GM23248 (cell line): ENCODE results near the gene DENND1A. TPM values are rescaled to one million over a fixed set of nuclear protein-coding genes. Genes with fewer than 3 reads are reported as not detected.
A peak's percentile ranks its signal among the peaks of the same experiment; 100 is the strongest.
"Not testable (repeated sequence)": the region's sequence is repeated elsewhere in the genome, so short reads cannot be mapped to it uniquely, and the experiment has no call there.

Experiments used
- DNase-seq: peaks from one replicate; pipeline ENCODE4 v3.0.0-alpha.2; 2015
- H2AFZ ChIP-seq: fragments of 200-600 bp; sonication (generic); 2 replicates; pipeline ENCODE4 v1.6.1; 2016; ENCODE audit warnings: antibody characterized with exemption
- H3F3A ChIP-seq: fragments of 200-600 bp; sonication (generic); 2 replicates; pipeline ENCODE4 v1.6.1; 2016; ENCODE audit warnings: mild to moderate bottlenecking, antibody characterized with exemption, mixed run types; ENCODE audit not compliant: insufficient read depth
- H3K27ac ChIP-seq: fragments of 200-600 bp; sonication (generic); 2 replicates; pipeline ENCODE4 v1.5.1; 2016; ENCODE audit warnings: mild to moderate bottlenecking
- H3K27me3 ChIP-seq: fragments of 200-600 bp; sonication (generic); replicated peaks from 2 replicates; pipeline ENCODE4 v1.6.1; 2016; ENCODE audit warnings: mild to moderate bottlenecking; ENCODE audit not compliant: insufficient read depth
- H3K36me3 ChIP-seq: fragments of 200-600 bp; sonication (generic); 2 replicates; pipeline ENCODE4 v1.6.1; 2016; ENCODE audit warnings: low read depth, mild to moderate bottlenecking
- H3K4me1 ChIP-seq: fragments of 200-600 bp; sonication (generic); 2 replicates; pipeline ENCODE4 v1.6.1; 2016; ENCODE audit warnings: mild to moderate bottlenecking; ENCODE audit not compliant: insufficient read depth
- H3K4me2 ChIP-seq: fragments of 200-600 bp; sonication (generic); one replicate; pipeline ENCODE4 v1.6.1; 2016; ENCODE audit warnings: mild to moderate bottlenecking; ENCODE audit not compliant: unreplicated experiment
- H3K4me3 ChIP-seq: fragments of 200-600 bp; sonication (generic); 2 replicates; pipeline ENCODE4 v1.5.1; 2016; ENCODE audit warnings: mild to moderate bottlenecking
- H3K79me2 ChIP-seq: fragments of 200-600 bp; sonication (generic); 2 replicates; pipeline ENCODE4 v1.6.1; 2016; ENCODE audit warnings: mild to moderate bottlenecking; ENCODE audit not compliant: insufficient read depth
- H3K9ac ChIP-seq: fragments of 200-600 bp; sonication (generic); 2 replicates; pipeline ENCODE4 v1.6.1; 2016; ENCODE audit warnings: mild to moderate bottlenecking
- H3K9me2 ChIP-seq: fragments of 200-600 bp; sonication (generic); 2 replicates; pipeline ENCODE4 v1.6.1; 2016; ENCODE audit warnings: mixed run types, mild to moderate bottlenecking, moderate library complexity; ENCODE audit not compliant: insufficient read depth
- H3K9me3 ChIP-seq: fragments of 200-600 bp; sonication (generic); one replicate; pipeline ENCODE4 v1.6.1; 2017; ENCODE audit warnings: low read depth
- H4K20me1 ChIP-seq: fragments of 200-600 bp; sonication (generic); 2 replicates; pipeline ENCODE4 v1.6.0; 2016; ENCODE audit not compliant: insufficient read depth
- EZH2 ChIP-seq: fragments of 200-600 bp; sonication (generic); IDR thresholded peaks from 2 replicates; pipeline ENCODE4 v1.6.1; 2018; ENCODE audit warnings: antibody characterized with exemption, mild to moderate bottlenecking; ENCODE audit not compliant: insufficient read depth, poor library complexity, severe bottlenecking
- EZH2phosphoT487 ChIP-seq: fragments of 200-600 bp; sonication (generic); IDR thresholded peaks from 2 replicates; pipeline ENCODE4 v1.6.1; 2018; ENCODE audit warnings: antibody characterized with exemption, moderate library complexity, mild to moderate bottlenecking, low read depth; ENCODE audit not compliant: insufficient read depth
- WGBS, 2 experiments: methylation state at CpG; one replicate each; pipeline ENCODE4 v1.1.6; 2015 to 2017; ENCODE audit warnings: low lambda C conversion rate in 2 of 2, low coverage in 1 of 2; ENCODE audit errors: missing lambda C conversion rate in 2 of 2; 5-methylcytosine and 5-hydroxymethylcytosine counted together
- in situ Hi-C: fragments of 300-500 bp; cut with MboI; formaldehyde crosslinking; loops from 2 replicates; pipeline ENCODE4 v1.15.0; 2020
- polyA plus RNA-seq: library from polyadenylated mRNA; unstranded; fragments of >200 nt; fragmentation: Nextera tagmentation; extraction: Ambion mirVana; gene quantifications from 2 replicates; pipeline ENCODE4 v1.2.1, GENCODE V29; 2016
- total RNA-seq: library from RNA; depleted of rRNA; stranded (reverse); fragments of >200 nt; shearing (Covaris generic); gene quantifications from 2 replicates; pipeline ENCODE4 v1.2.3, GENCODE V29; 2014

The DENND1A gene
- total and polyA plus RNA-seq, 2 experiments from 2014 or later = 13.2 to 16.4 TPM

GRCh38 chr9:123336449-123336848, 593.5 kb downstream of the DENND1A start:
- Histone ChIP-seq H3K4me3 (no peak overlapping the region), H3F3A (peaks cover 18% of the 10 kb centered on the region; the same call in 1 of the 2 replicates), H3K4me2 (no peak overlapping the region), H3K79me2 (no peaks in the 10 kb centered on the region), H3K9ac (no peak overlapping the region), H2AFZ (no peak overlapping the region), H3K9me3 (no peaks in the 10 kb centered on the region), H3K4me1 (peaks cover 19% of the 10 kb centered on the region), H4K20me1 (no peaks in the 10 kb centered on the region), H3K27ac (no peak overlapping the region), H3K9me2 (no peaks in the 10 kb centered on the region), H3K36me3 (no peaks in the 10 kb centered on the region), H3K27me3 (no peaks in the 10 kb centered on the region)
- in situ Hi-C loops = no loop called here
- no peak for DNase-seq
- 26 to 48% methylated on average over 3 of the region's 3 CpGs for WGBS, 2 experiments
- TF ChIP-seq EZH2phosphoT487 (no peak), EZH2 (no peak)

GRCh38 chr9:123335986-123336329, 594.0 kb downstream of the DENND1A start:
- DNase-seq = no peak
- in situ Hi-C loops = no loop called here
- peaks cover 19% of the 10 kb centered on the region for H3K4me1 ChIP-seq
- no peaks in the 10 kb centered on the region for H3K9me3 ChIP-seq
- no peak for TF ChIP-seq EZH2phosphoT487
- no peak for TF ChIP-seq EZH2
- peaks cover 18% of the 10 kb centered on the region; the same call in 1 of the 2 replicates for H3F3A ChIP-seq
- no peaks in the 10 kb centered on the region for H4K20me1 ChIP-seq
- H3K36me3 ChIP-seq = no peaks in the 10 kb centered on the region
- H3K9me2 ChIP-seq = no peaks in the 10 kb centered on the region
- peak overlapping the region; percentile 33; the same call in 1 of the 2 replicates for H3K27ac ChIP-seq
- H3K27me3 ChIP-seq = no peaks in the 10 kb centered on the region
- H3K4me2 ChIP-seq = peak overlapping the region; percentile 56
- peak overlapping the region; percentile 45; the same call in 1 of the 2 replicates for H3K4me3 ChIP-seq
- peak overlapping the region; percentile 57; the same call in 1 of the 2 replicates for H2AFZ ChIP-seq
- peak overlapping the region; percentile 41; the same call in 1 of the 2 replicates for H3K9ac ChIP-seq
- WGBS, 2 experiments = 48 to 49% methylated on average over 6 of the region's 6 CpGs
- no peaks in the 10 kb centered on the region for H3K79me2 ChIP-seq

- WGBS, 2 experiments = 14 to 18% methylated on average over 9 of the region's 9 CpGs
- H3F3A ChIP-seq = peaks cover 18% of the 10 kb centered on the region; the same call in 1 of the 2 replicates
- peak overlapping the region; percentile 57; the same call in 1 of the 2 replicates for H2AFZ ChIP-seq
- peak; percentile 93 for DNase-seq
- peak overlapping the region; percentile 56 for H3K4me2 ChIP-seq
- peaks cover 19% of the 10 kb centered on the region for H3K4me1 ChIP-seq
- TF ChIP-seq EZH2phosphoT487 = no peak
- TF ChIP-seq EZH2 = no peak
- in situ Hi-C loops = no loop called here
- H3K79me2 ChIP-seq = no peaks in the 10 kb centered on the region
- no peaks in the 10 kb centered on the region for H3K36me3 ChIP-seq
- H3K4me3 ChIP-seq = peak overlapping the region; percentile 45; the same call in 1 of the 2 replicates
- no peaks in the 10 kb centered on the region for H3K27me3 ChIP-seq
- peak overlapping the region; percentile 33; the same call in 1 of the 2 replicates for H3K27ac ChIP-seq
- H3K9me2 ChIP-seq = no peaks in the 10 kb centered on the region
- H3K9me3 ChIP-seq = no peaks in the 10 kb centered on the region
- peak overlapping the region; percentile 41; the same call in 1 of the 2 replicates for H3K9ac ChIP-seq
- H4K20me1 ChIP-seq = no peaks in the 10 kb centered on the region
Observed at GRCh38 chr9:123335193-123335985, 594.5 kb downstream of the DENND1A start.

- Histone ChIP-seq H3K27ac (no peak overlapping the region), H3K4me1 (peaks cover 19% of the 10 kb centered on the region), H3K36me3 (no peaks in the 10 kb centered on the region), H2AFZ (no peak overlapping the region), H3K9me3 (no peaks in the 10 kb centered on the region), H3K79me2 (no peaks in the 10 kb centered on the region), H3K4me2 (no peak overlapping the region), H3K9ac (no peak overlapping the region), H4K20me1 (no peaks in the 10 kb centered on the region), H3K4me3 (no peak overlapping the region), H3K9me2 (no peaks in the 10 kb centered on the region), H3F3A (peaks cover 18% of the 10 kb centered on the region; the same call in 1 of the 2 replicates), H3K27me3 (no peaks in the 10 kb centered on the region)
- DNase-seq = no peak
- TF ChIP-seq EZH2 (no peak), EZH2phosphoT487 (no peak)
- WGBS, 2 experiments = 91 to 92% methylated on average over 3 of the region's 3 CpGs
- in situ Hi-C loops = no loop called here
Observed at GRCh38 chr9:123334639-123335038, 595.3 kb downstream of the DENND1A start.

GRCh38 chr9:123333058-123333669, 596.8 kb downstream of the DENND1A start:
- H4K20me1 ChIP-seq, H3K79me2 ChIP-seq, in situ Hi-C loops, H3K36me3 ChIP-seq, H3K27me3 ChIP-seq, H3K4me3 ChIP-seq, H3K4me2 ChIP-seq, H2AFZ ChIP-seq, H3K9ac ChIP-seq, H3K9me3 ChIP-seq, H3K9me2 ChIP-seq: not testable (repeated sequence)
- H3F3A ChIP-seq = peaks cover 18% of the 10 kb centered on the region; the same call in 1 of the 2 replicates
- WGBS, 2 experiments = 18 to 20% methylated on average over 8 of the region's 8 CpGs
- H3K27ac ChIP-seq = peak overlapping the region; percentile 20; the same call in 1 of the 2 replicates
- DNase-seq = peak; percentile 96
- peaks cover 19% of the 10 kb centered on the region for H3K4me1 ChIP-seq
